ENCODE measurements around the gene CTBP2.

Gene CTBP2

GRCh38 chr10:125093974-125094705, 66.2 kb downstream of the CTBP2 start:
- no peak overlapping the region for H3K27ac ChIP-seq
- TF ChIP-seq ZFX (IDR thresholded peaks at IDR 0.05) = no peak
- TF ChIP-seq, protein P1, sequence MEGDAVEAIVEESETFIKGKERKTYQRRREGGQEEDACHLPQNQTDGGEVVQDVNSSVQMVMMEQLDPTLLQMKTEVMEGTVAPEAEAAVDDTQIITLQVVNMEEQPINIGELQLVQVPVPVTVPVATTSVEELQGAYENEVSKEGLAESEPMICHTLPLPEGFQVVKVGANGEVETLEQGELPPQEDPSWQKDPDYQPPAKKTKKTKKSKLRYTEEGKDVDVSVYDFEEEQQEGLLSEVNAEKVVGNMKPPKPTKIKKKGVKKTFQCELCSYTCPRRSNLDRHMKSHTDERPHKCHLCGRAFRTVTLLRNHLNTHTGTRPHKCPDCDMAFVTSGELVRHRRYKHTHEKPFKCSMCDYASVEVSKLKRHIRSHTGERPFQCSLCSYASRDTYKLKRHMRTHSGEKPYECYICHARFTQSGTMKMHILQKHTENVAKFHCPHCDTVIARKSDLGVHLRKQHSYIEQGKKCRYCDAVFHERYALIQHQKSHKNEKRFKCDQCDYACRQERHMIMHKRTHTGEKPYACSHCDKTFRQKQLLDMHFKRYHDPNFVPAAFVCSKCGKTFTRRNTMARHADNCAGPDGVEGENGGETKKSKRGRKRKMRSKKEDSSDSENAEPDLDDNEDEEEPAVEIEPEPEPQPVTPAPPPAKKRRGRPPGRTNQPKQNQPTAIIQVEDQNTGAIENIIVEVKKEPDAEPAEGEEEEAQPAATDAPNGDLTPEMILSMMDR (conservative IDR thresholded peaks at IDR 0.05) = no peak

DNA sequence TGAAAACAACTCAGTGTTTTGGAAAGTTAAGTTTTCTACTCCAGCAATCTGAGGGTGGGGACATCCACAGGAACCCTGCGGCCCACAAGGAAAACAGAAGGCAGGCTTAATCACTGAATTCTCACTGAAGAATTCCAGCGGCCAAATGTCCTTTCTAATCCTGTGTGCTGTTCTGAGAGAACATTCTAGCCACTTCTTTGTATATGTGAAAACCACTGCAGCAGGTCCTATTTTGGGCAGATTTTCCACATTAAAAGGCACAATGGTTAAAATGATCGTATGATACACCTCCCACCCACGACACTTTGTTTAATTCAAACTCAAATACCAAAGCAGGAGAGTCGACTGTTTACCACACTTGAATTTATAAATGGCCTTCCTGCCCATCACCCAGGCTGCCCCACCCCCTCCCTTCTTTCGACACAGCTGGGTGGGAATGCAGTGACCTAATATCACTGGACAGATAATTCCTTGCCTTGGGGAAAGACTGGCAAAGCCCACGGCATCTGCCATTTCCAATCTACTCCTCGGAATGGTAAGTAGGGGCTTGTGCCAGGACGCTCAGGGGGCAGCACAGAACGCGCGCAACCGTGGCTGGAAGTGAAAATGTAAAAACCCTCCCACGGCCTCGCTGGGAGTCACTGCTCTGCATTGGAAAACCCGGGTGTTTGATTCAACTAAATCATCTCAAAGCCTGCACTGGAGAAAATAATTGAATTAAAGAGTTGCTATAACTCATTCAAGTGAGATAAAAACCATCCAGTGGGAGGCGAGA, 67.0 kb downstream of the CTBP2 start:
- TF ChIP-seq, protein P1 (conservative IDR thresholded peaks at IDR 0.05) = no peak
- no peak for TF ChIP-seq ZFX (IDR thresholded peaks at IDR 0.05)
- H3K27ac ChIP-seq = no peak overlapping the region

GRCh38 chr10:125092564-125093031, 67.8 kb downstream of the CTBP2 start:
- no peak for TF ChIP-seq ZFX (IDR thresholded peaks at IDR 0.05)
- TF ChIP-seq, protein P1 (conservative IDR thresholded peaks at IDR 0.05) = no peak

GRCh38 chr10:125091891-125092290, 68.5 kb downstream of the CTBP2 start:
- no peak for TF ChIP-seq ZFX (IDR thresholded peaks at IDR 0.05)
- TF ChIP-seq, protein P1 (conservative IDR thresholded peaks at IDR 0.05) = no peak

More at GRCh38 chr10:125092564-125093031, 67.8 kb downstream of the CTBP2 start:
- no peak overlapping the region for H3K27ac ChIP-seq

GRCh38 chr10:125089469-125089868, 70.9 kb downstream of the CTBP2 start:
- TF ChIP-seq, protein P1 (conservative IDR thresholded peaks at IDR 0.05) = no peak
- no peak for TF ChIP-seq ZFX (IDR thresholded peaks at IDR 0.05)
- no peak overlapping the region; the same call in 1 of the 2 replicates for H3K27ac ChIP-seq

More at GRCh38 chr10:125091891-125092290, 68.5 kb downstream of the CTBP2 start:
- H3K27ac ChIP-seq = no peak overlapping the region

DNA sequence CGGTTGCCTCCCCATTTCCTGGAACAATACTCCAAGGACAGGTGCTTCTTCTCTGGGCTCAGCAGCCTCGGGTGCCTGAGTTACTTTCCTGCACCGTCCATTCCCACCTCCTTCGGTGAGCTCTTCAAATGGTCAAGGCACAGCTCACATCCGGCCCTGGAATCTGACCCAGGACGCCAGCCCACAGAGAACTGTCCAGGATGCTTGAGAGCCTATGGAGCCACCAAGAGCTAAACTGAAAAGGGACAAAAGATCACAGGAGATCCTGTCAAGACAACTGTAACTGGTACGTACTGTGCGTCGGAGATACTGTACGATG, 72.5 kb downstream of the CTBP2 start:
- peak overlapping the region; percentile 91 for H3K27ac ChIP-seq
- TF ChIP-seq ZFX (IDR thresholded peaks at IDR 0.05) = no peak
- TF ChIP-seq, protein P1 (conservative IDR thresholded peaks at IDR 0.05) = no peak

Data from C4-2B (cell line).